Amniotic epithelial cell (primary cell): ENCODE results near the gene TXNRD2.

Experiments
- DNase-seq: peaks from one replicate; pipeline ENCODE4 v3.0.0-alpha.2; 2010; ENCODE audit warnings: low read depth

The TXNRD2 gene

GRCh38 chr22:19862619-19863246 is 78.9 kb downstream of the TXNRD2 start:
- DNase-seq = no peak

- no peak for DNase-seq
These were observed 81.6 kb downstream of the TXNRD2 start for GRCh38 chr22:19859861-19860510.

- no peak for DNase-seq
These were observed 84.2 kb downstream of the TXNRD2 start for GRCh38 chr22:19857382-19857781.

GRCh38 chr22:19855504-19856409 is 85.9 kb downstream of the TXNRD2 start:
- DNase-seq = peak; percentile 53

GRCh38 chr22:19854778-19855503 is 86.7 kb downstream of the TXNRD2 start, which contains the start of the genes GNB1L and RTL10:
GNB1L (minus strand) TSS chr22:19854874; CDS start chr22:19821355, 33,519 bp downstream.
RTL10 (minus strand) TSS chr22:19854874; CDS start chr22:19852261, 2,613 bp downstream.
- DNase-seq = peak; percentile 95

- no peak for DNase-seq
These were observed 87.5 kb downstream of the TXNRD2 start for GRCh38 chr22:19853879-19854777.

GRCh38 chr22:19853058-19853878 is 88.3 kb downstream of the TXNRD2 start:
- DNase-seq = no peak

GRCh38 chr22:19852177-19852781 is 89.3 kb downstream of the TXNRD2 start:
- no peak for DNase-seq

- no peak for DNase-seq
These were observed 90.1 kb downstream of the TXNRD2 start for GRCh38 chr22:19851291-19852176.

- DNase-seq = no peak
These were observed 90.9 kb downstream of the TXNRD2 start for GRCh38 chr22:19850763-19851109.

- no peak for DNase-seq
These were observed 91.5 kb downstream of the TXNRD2 start for GRCh38 chr22:19849835-19850762.

GRCh38 chr22:19848298-19849224 is 93.1 kb downstream of the TXNRD2 start:
- peak; percentile 23 for DNase-seq

- DNase-seq = no peak
These were observed 94.3 kb downstream of the TXNRD2 start for GRCh38 chr22:19847345-19847632.

GRCh38 chr22:19846620-19847344 is 94.8 kb downstream of the TXNRD2 start:
- no peak for DNase-seq

GRCh38 chr22:19845054-19845722 is 96.4 kb downstream of the TXNRD2 start:
- DNase-seq = no peak
